H9 (cell line): ENCODE data around the gene FETUB. TPM values are rescaled to one million over a fixed set of nuclear protein-coding genes. Genes with fewer than 3 reads are reported as not detected.
"Not testable (repeated sequence)": the region's sequence is repeated elsewhere in the genome, so short reads cannot be mapped to it uniquely, and the experiment has no call there.

ENCODE experiments used
- DNase-seq: peaks from one replicate; pipeline ENCODE4 v3.0.0-alpha.2; 2017
- H2AFZ ChIP-seq: one replicate; pipeline ENCODE4 v1.6.1; 2013; ENCODE audit warnings: mild to moderate bottlenecking, low read length, control low read depth, moderate library complexity
- H2AK5ac ChIP-seq: 2 replicates; pipeline ENCODE4 v1.6.1; 2013; ENCODE audit warnings: low read length, control low read depth, mixed read lengths; ENCODE audit not compliant: insufficient read length
- H2BK120ac ChIP-seq: one replicate; pipeline ENCODE4 v1.6.1; 2013; ENCODE audit warnings: low read depth, mild to moderate bottlenecking, low read length, control low read depth, inconsistent platforms; ENCODE audit not compliant: poor library complexity, severe bottlenecking
- H2BK12ac ChIP-seq: 2 replicates; pipeline ENCODE4 v1.6.1; 2013; ENCODE audit warnings: low read length, control low read depth, mixed read lengths, low read depth; ENCODE audit not compliant: insufficient read length
- H2BK15ac ChIP-seq: 2 replicates; pipeline ENCODE4 v1.6.1; 2013; ENCODE audit warnings: low read depth, low read length, control low read depth
- H2BK20ac ChIP-seq: one replicate; pipeline ENCODE4 v1.6.1; 2013; ENCODE audit warnings: low read depth, mild to moderate bottlenecking, low read length, control low read depth, inconsistent platforms; ENCODE audit not compliant: poor library complexity, severe bottlenecking
- H2BK5ac ChIP-seq: 2 replicates; pipeline ENCODE4 v1.6.1; 2013; ENCODE audit warnings: low read length, control low read depth, mixed read lengths; ENCODE audit not compliant: insufficient read length
- H3K14ac ChIP-seq: 2 replicates; pipeline ENCODE4 v1.6.1; 2013; ENCODE audit warnings: low read length, control low read depth; ENCODE audit not compliant: insufficient read depth
- H3K18ac ChIP-seq: 2 replicates; pipeline ENCODE4 v1.6.1; 2013; ENCODE audit warnings: low read depth, mild to moderate bottlenecking, mixed read lengths, low read length, control low read depth; ENCODE audit not compliant: insufficient read length
- H3K23ac ChIP-seq: 2 replicates; pipeline ENCODE4 v1.6.1; 2013; ENCODE audit warnings: low read length, control low read depth, mixed read lengths, low read depth; ENCODE audit not compliant: insufficient read length
- H3K23me2 ChIP-seq: 2 replicates; pipeline ENCODE4 v1.6.1; 2013; ENCODE audit warnings: low read depth, mild to moderate bottlenecking, mixed read lengths, low read length, control low read depth; ENCODE audit not compliant: insufficient read length, poor library complexity, severe bottlenecking
- H3K27ac ChIP-seq: 2 replicates; pipeline ENCODE4 v1.5.1; 2013; ENCODE audit warnings: low read length, control low read depth, mixed read lengths, low read depth; ENCODE audit not compliant: insufficient read length
- H3K27me3 ChIP-seq: 2 replicates; pipeline ENCODE4 v1.6.1; 2013; ENCODE audit warnings: low read length, control low read depth, inconsistent platforms; ENCODE audit not compliant: insufficient read depth
- H3K4ac ChIP-seq: 2 replicates; pipeline ENCODE4 v1.6.1; 2013; ENCODE audit warnings: low read depth, mild to moderate bottlenecking, control low read depth, inconsistent platforms, low read length, moderate library complexity
- H3K4me1 ChIP-seq: 2 replicates; pipeline ENCODE4 v1.6.1; 2013; ENCODE audit warnings: low read length, control low read depth, inconsistent platforms; ENCODE audit not compliant: insufficient read depth
- H3K4me2 ChIP-seq: 2 replicates; pipeline ENCODE4 v1.6.1; 2013; ENCODE audit warnings: low read length, control low read depth, mixed read lengths; ENCODE audit not compliant: insufficient read length, insufficient read depth
- H3K56ac ChIP-seq: 2 replicates; pipeline ENCODE4 v1.6.1; 2013; ENCODE audit warnings: low read depth, mild to moderate bottlenecking, mixed read lengths, low read length, control low read depth; ENCODE audit not compliant: insufficient read length
- H3K79me1 ChIP-seq: 2 replicates; pipeline ENCODE4 v1.6.1; 2013; ENCODE audit warnings: low read depth, mild to moderate bottlenecking, moderate library complexity, low read length, control low read depth, inconsistent platforms; ENCODE audit not compliant: insufficient read depth, poor library complexity, severe bottlenecking
- H3K79me2 ChIP-seq: 2 replicates; pipeline ENCODE4 v1.6.1; 2013; ENCODE audit warnings: low read length, control low read depth, inconsistent platforms; ENCODE audit not compliant: insufficient read depth
- H3K9ac ChIP-seq: 2 replicates; pipeline ENCODE4 v1.6.1; 2013; ENCODE audit warnings: low read length, control low read depth, mixed read lengths; ENCODE audit not compliant: insufficient read length; ENCODE audit errors: extremely low read depth
- H3K9me3 ChIP-seq: one replicate; pipeline ENCODE4 v1.6.1; 2013; ENCODE audit warnings: low read depth, low read length, inconsistent platforms; ENCODE audit not compliant: control insufficient read depth
- H3T11ph ChIP-seq: one replicate; pipeline ENCODE4 v1.6.1; 2013; ENCODE audit warnings: mild to moderate bottlenecking, low read length, control low read depth, inconsistent platforms
- H4K20me1 ChIP-seq: one replicate; pipeline ENCODE4 v1.6.1; 2013; ENCODE audit not compliant: control insufficient read depth, insufficient read length, insufficient read depth
- H4K5ac ChIP-seq: 2 replicates; pipeline ENCODE4 v1.6.1; 2013; ENCODE audit warnings: low read depth, mild to moderate bottlenecking, mixed read lengths, low read length, control low read depth; ENCODE audit not compliant: insufficient read length
- H4K8ac ChIP-seq: replicated peaks from 2 replicates; pipeline ENCODE4 v1.6.1; 2013; ENCODE audit warnings: low read length, control low read depth, mixed read lengths, low read depth; ENCODE audit not compliant: insufficient read length
- H4K91ac ChIP-seq: 2 replicates; pipeline ENCODE4 v1.6.1; 2013; ENCODE audit warnings: low read depth, mild to moderate bottlenecking, moderate library complexity, mixed read lengths, low read length, control low read depth; ENCODE audit not compliant: insufficient read length
- H3K27ac Mint-ChIP-seq, 3 experiments: 2 replicates in 2 of 3; 3 replicates in 1 of 3; pipeline ENCODE4 v1.8.0; 2020 to 2021; ENCODE audit warnings: mixed read lengths in 3 of 3, mild to moderate bottlenecking in 1 of 3, moderate library complexity in 1 of 3
- H3K27me3 Mint-ChIP-seq: 2 replicates; pipeline ENCODE4 v1.8.0; 2021; ENCODE audit warnings: low read depth, mild to moderate bottlenecking, moderate library complexity, mixed read lengths
- H3K36me3 Mint-ChIP-seq, 3 experiments: 2 replicates in 2 of 3; 3 replicates in 1 of 3; pipeline ENCODE4 v1.8.0; 2020 to 2021; ENCODE audit warnings: low read depth in 3 of 3, mixed read lengths in 3 of 3; ENCODE audit not compliant: insufficient read depth in 1 of 3
- H3K4me1 Mint-ChIP-seq, 2 experiments: 2 replicates each; pipeline ENCODE4 v1.8.0; 2020; ENCODE audit warnings: mixed read lengths in 2 of 2
- H3K4me3 Mint-ChIP-seq, 2 experiments: 2 replicates in 1 of 2; 3 replicates in 1 of 2; pipeline ENCODE4 v1.8.0; 2020 to 2021; ENCODE audit warnings: mild to moderate bottlenecking in 2 of 2, mixed read lengths in 2 of 2, moderate library complexity in 1 of 2
- H3K9me3 Mint-ChIP-seq, 2 experiments: 2 replicates in 1 of 2; 3 replicates in 1 of 2; pipeline ENCODE4 v1.8.0; 2020; ENCODE audit warnings: mild to moderate bottlenecking in 2 of 2, mixed read lengths in 2 of 2, moderate library complexity in 1 of 2
- WGBS: extraction: QIAGEN DNeasy Blood & Tissue Kit; methylation state at CpG from one replicate; pipeline ENCODE4 v1.1.7; 2013; ENCODE audit warnings: missing lambda C conversion rate, low lambda C conversion rate, mixed read lengths; ENCODE audit not compliant: insufficient read length; ENCODE audit errors: extremely low coverage; 5-methylcytosine and 5-hydroxymethylcytosine counted together
- total RNA-seq: library from RNA; stranded (reverse); gene quantifications from 2 replicates; pipeline ENCODE4 v1.2.1, GENCODE V29; 2021
- TF ChIP-seq, protein P1 (sequence below): fragments of 200-600 bp; sonication (generic); conservative IDR thresholded peaks from 3 replicates; pipeline ENCODE4 v1.8.0; 2021; ENCODE audit warnings: antibody characterized with exemption, mild to moderate bottlenecking

FETUB gene
- total RNA-seq, 1 experiment from 2014 or later: not detected

DNA sequence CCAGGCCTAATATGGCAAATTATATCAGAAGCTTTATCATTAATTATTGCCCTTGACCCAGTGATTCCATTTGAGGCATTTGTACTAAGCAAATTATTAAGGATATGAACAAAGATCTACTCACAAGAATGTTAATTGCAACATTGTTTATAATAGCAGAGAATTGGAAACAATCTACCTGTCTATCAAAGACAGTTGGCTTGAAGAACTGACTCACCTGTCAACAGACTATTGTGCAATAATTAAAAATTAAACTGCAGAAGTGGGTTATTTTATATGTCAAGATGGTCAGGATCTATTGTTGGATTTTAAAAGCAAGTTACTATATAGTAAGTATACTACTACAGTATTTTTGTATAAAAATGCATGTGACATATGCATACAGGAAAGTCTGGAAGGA, 6.7 kb upstream of the FETUB start:
- Histone ChIP-seq H2AK5ac (no peak overlapping the region), H4K20me1 (no peaks in the 10 kb centered on the region), H3K18ac (no peak overlapping the region), H3K4me2 (no peak overlapping the region), H3K27ac (no peak overlapping the region), H2BK15ac (no peak overlapping the region), H3K56ac (no peak overlapping the region), H3K9ac (no peak overlapping the region), H3K23me2 (no peaks in the 10 kb centered on the region), H3K79me2 (no peaks in the 10 kb centered on the region), H3K14ac (no peak overlapping the region), H2AFZ (no peak overlapping the region), H3K9me3 (no peaks in the 10 kb centered on the region), H3K23ac (no peak overlapping the region), H3K4ac (no peak overlapping the region), H2BK120ac (no peak overlapping the region), H4K91ac (no peak overlapping the region), H3T11ph (no peak overlapping the region), H4K5ac (no peak overlapping the region), H2BK20ac (no peak overlapping the region), H4K8ac (no peak overlapping the region), H3K4me1 (no peaks in the 10 kb centered on the region; the same call in 1 of the 2 replicates), H2BK12ac (no peak overlapping the region), H3K27me3 (no peaks in the 10 kb centered on the region), H2BK5ac (no peak overlapping the region), H3K79me1 (no peaks in the 10 kb centered on the region)
- TF ChIP-seq, protein P1, sequence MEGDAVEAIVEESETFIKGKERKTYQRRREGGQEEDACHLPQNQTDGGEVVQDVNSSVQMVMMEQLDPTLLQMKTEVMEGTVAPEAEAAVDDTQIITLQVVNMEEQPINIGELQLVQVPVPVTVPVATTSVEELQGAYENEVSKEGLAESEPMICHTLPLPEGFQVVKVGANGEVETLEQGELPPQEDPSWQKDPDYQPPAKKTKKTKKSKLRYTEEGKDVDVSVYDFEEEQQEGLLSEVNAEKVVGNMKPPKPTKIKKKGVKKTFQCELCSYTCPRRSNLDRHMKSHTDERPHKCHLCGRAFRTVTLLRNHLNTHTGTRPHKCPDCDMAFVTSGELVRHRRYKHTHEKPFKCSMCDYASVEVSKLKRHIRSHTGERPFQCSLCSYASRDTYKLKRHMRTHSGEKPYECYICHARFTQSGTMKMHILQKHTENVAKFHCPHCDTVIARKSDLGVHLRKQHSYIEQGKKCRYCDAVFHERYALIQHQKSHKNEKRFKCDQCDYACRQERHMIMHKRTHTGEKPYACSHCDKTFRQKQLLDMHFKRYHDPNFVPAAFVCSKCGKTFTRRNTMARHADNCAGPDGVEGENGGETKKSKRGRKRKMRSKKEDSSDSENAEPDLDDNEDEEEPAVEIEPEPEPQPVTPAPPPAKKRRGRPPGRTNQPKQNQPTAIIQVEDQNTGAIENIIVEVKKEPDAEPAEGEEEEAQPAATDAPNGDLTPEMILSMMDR: no peak
- Mint-ChIP-seq H3K27ac (no peak overlapping the region), H3K4me3 (no peak overlapping the region), H3K4me1 (peaks cover 6 to 7% of the 10 kb centered on the region in 2 experiments; a peak in 2 of 4 replicates), H3K36me3 (no peaks in the 10 kb centered on the region), H3K9me3 (no peaks in the 10 kb centered on the region), H3K27me3 (peaks cover 2% of the 10 kb centered on the region; the same call in 1 of the 2 replicates)
- DNase-seq: no peak

DNA sequence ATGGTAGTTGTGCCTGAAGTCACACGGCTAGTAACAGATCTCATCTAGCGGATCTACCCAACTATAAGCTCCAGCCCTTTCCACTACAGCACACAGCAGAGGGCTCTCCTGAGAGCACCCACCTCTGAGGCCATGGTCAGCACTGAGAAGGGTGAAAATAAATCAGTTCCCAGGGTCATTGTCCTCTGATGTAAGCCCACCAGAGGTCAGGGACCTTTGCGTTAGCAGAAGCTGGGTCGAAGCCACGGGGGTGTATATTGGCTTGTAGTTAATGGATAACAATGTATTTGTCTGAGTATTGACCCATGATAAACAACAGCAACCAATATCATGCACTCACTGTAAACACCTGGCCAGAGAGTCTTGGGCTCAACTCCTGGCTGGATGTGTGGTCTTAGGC, 6.0 kb upstream of the FETUB start:
- H4K20me1 ChIP-seq, H2BK20ac ChIP-seq, H3K4ac ChIP-seq, H4K5ac ChIP-seq, H3K36me3 Mint-ChIP-seq, H3K14ac ChIP-seq, H3K79me2 ChIP-seq, H3K4me3 Mint-ChIP-seq, H3K4me1 ChIP-seq, H3K27me3 ChIP-seq, H3K23ac ChIP-seq, H3K9me3 ChIP-seq, H3K9me3 Mint-ChIP-seq, H3K27ac ChIP-seq, H2BK15ac ChIP-seq, H3K27ac Mint-ChIP-seq, H3K4me1 Mint-ChIP-seq, H2BK5ac ChIP-seq, H3K79me1 ChIP-seq, H4K8ac ChIP-seq, H2BK120ac ChIP-seq, DNase-seq, H3K27me3 Mint-ChIP-seq, H3K23me2 ChIP-seq, H4K91ac ChIP-seq, H3K56ac ChIP-seq, H3K18ac ChIP-seq, H3K9ac ChIP-seq, H2BK12ac ChIP-seq, H2AFZ ChIP-seq, H2AK5ac ChIP-seq, H3T11ph ChIP-seq, H3K4me2 ChIP-seq: not testable (repeated sequence)
- no CpG with 5 or more reads among the region's 5 CpGs for WGBS
